Loucy (cell line): Measurements from ENCODE around the gene PTPN3.

Experiments
- H2AFZ ChIP-seq: fragments of 200-600 bp; sonication (generic); 2 replicates; pipeline ENCODE4 v1.6.0; 2016; ENCODE audit warnings: antibody characterized with exemption, mild to moderate bottlenecking, low read length, moderate library complexity
- H3F3A ChIP-seq: fragments of 200-600 bp; 2 replicates; pipeline ENCODE4 v1.6.0; 2016; ENCODE audit warnings: antibody characterized with exemption, low read depth, mild to moderate bottlenecking
- H3K27me3 ChIP-seq: fragments of 200-600 bp; sonication (generic); 2 replicates; pipeline ENCODE4 v1.6.1; 2014; ENCODE audit warnings: low read length, mild to moderate bottlenecking; ENCODE audit not compliant: insufficient read depth, poor library complexity, severe bottlenecking
- H3K36me3 ChIP-seq: fragments of 200-600 bp; sonication (generic); 2 replicates; pipeline ENCODE4 v1.6.1; 2016; ENCODE audit warnings: low read length; ENCODE audit not compliant: insufficient read depth
- H3K4me1 ChIP-seq: fragments of 200-600 bp; sonication (generic); 2 replicates; pipeline ENCODE4 v1.5.1; 2014; ENCODE audit warnings: low read length, mild to moderate bottlenecking; ENCODE audit not compliant: insufficient read depth, poor library complexity, severe bottlenecking
- H3K4me2 ChIP-seq: fragments of 200-600 bp; sonication (generic); 2 replicates; pipeline ENCODE4 v1.6.0; 2014; ENCODE audit warnings: antibody characterized with exemption, low read length, low read depth, mild to moderate bottlenecking; ENCODE audit not compliant: poor library complexity, severe bottlenecking
- H3K4me3 ChIP-seq: fragments of 200-600 bp; sonication (generic); 2 replicates; pipeline ENCODE4 v1.5.1; 2014; ENCODE audit warnings: low read length, mild to moderate bottlenecking, mixed read lengths; ENCODE audit not compliant: poor library complexity, severe bottlenecking
- H3K79me2 ChIP-seq: fragments of 200-600 bp; sonication (generic); 2 replicates; pipeline ENCODE4 v1.6.1; 2014; ENCODE audit warnings: low read length; ENCODE audit not compliant: insufficient read depth
- H3K9ac ChIP-seq: fragments of 200-600 bp; sonication (generic); 2 replicates; pipeline ENCODE4 v1.6.0; 2014; ENCODE audit warnings: mild to moderate bottlenecking, low read depth, low read length, moderate library complexity; ENCODE audit not compliant: poor library complexity, severe bottlenecking
- H3K9me2 ChIP-seq: fragments of 200-600 bp; sonication (generic); replicated peaks from 2 replicates; pipeline ENCODE4 v1.6.1; 2016; ENCODE audit warnings: low read depth, low read length, mixed read lengths
- H3K9me3 ChIP-seq: fragments of 200-600 bp; sonication (generic); 2 replicates; pipeline ENCODE4 v1.6.1; 2014; ENCODE audit warnings: mild to moderate bottlenecking, antibody characterized with exemption, low read length, low read depth; ENCODE audit not compliant: insufficient read depth
- H4K20me1 ChIP-seq: fragments of 200-600 bp; sonication (generic); 2 replicates; pipeline ENCODE4 v1.6.0; 2014; ENCODE audit warnings: antibody characterized with exemption, low read length, mild to moderate bottlenecking; ENCODE audit not compliant: insufficient read depth, poor library complexity, severe bottlenecking
- CTCF ChIP-seq: fragments of 200-600 bp; sonication (generic); conservative IDR thresholded peaks from 2 replicates; pipeline ENCODE4 v1.5.1; 2014; ENCODE audit warnings: mild to moderate bottlenecking, antibody characterized with exemption, low read length
- EZH2phosphoT487 ChIP-seq: fragments of 200-600 bp; IDR thresholded peaks from 2 replicates; pipeline ENCODE4 v1.6.1; 2018; ENCODE audit warnings: antibody characterized with exemption, mild to moderate bottlenecking, moderate library complexity, borderline replicate concordance

The PTPN3 gene

GRCh38 chr9:109474944-109475343 lies 23.2 kb downstream of the PTPN3 start:
- Histone ChIP-seq H2AFZ (no peak overlapping the region), H3K4me2 (no peak overlapping the region), H4K20me1 (no peaks in the 10 kb centered on the region), H3F3A (no peaks in the 10 kb centered on the region), H3K9ac (no peak overlapping the region), H3K4me3 (no peak overlapping the region), H3K9me3 (no peaks in the 10 kb centered on the region), H3K79me2 (no peaks in the 10 kb centered on the region), H3K9me2 (no peaks in the 10 kb centered on the region), H3K27me3 (peaks cover 80% of the 10 kb centered on the region), H3K36me3 (no peaks in the 10 kb centered on the region), H3K4me1 (no peaks in the 10 kb centered on the region)
- TF ChIP-seq EZH2phosphoT487, result no peak
- TF ChIP-seq CTCF, result no peak

- H3F3A ChIP-seq, result no peaks in the 10 kb centered on the region
These were observed 23.9 kb downstream of the PTPN3 start for GRCh38 chr9:109474170-109474569.

GRCh38 chr9:109473329-109473728 lies 24.8 kb downstream of the PTPN3 start:
- Histone ChIP-seq H3K27me3 (peaks cover 75% of the 10 kb centered on the region), H4K20me1 (no peaks in the 10 kb centered on the region), H2AFZ (no peak overlapping the region), H3K4me2 (no peak overlapping the region), H3K36me3 (no peaks in the 10 kb centered on the region), H3K9me2 (no peaks in the 10 kb centered on the region), H3K9ac (no peak overlapping the region), H3K4me3 (no peak overlapping the region), H3K9me3 (no peaks in the 10 kb centered on the region), H3F3A (no peaks in the 10 kb centered on the region), H3K4me1 (no peaks in the 10 kb centered on the region), H3K79me2 (no peaks in the 10 kb centered on the region)
- TF ChIP-seq CTCF, result no peak

More at GRCh38 chr9:109474170-109474569, 23.9 kb downstream of the PTPN3 start:
- TF ChIP-seq CTCF (no peak), EZH2phosphoT487 (no peak)
- no peaks in the 10 kb centered on the region for H4K20me1 ChIP-seq
- H3K4me1 ChIP-seq, result no peaks in the 10 kb centered on the region
- H3K9ac ChIP-seq, result no peak overlapping the region
- no peak overlapping the region for H3K4me3 ChIP-seq
- H3K4me2 ChIP-seq, result no peak overlapping the region
- no peaks in the 10 kb centered on the region for H3K79me2 ChIP-seq
- no peak overlapping the region for H2AFZ ChIP-seq
- H3K36me3 ChIP-seq, result no peaks in the 10 kb centered on the region
- H3K9me3 ChIP-seq, result no peaks in the 10 kb centered on the region
- H3K9me2 ChIP-seq, result no peaks in the 10 kb centered on the region
- H3K27me3 ChIP-seq, result peaks cover 77% of the 10 kb centered on the region
